SK-N-SH treated with all-trans-retinoic acid at 6 μM for 48 hours (cell line): ENCODE results near the gene CLEC18B.

Experiments used
- ARNTL ChIP-seq: fragments of 450-650 bp; formaldehyde crosslinking; IDR thresholded peaks from 2 replicates; pipeline ENCODE4 v1.5.0; 2020; ENCODE audit warnings: low read depth, mild to moderate bottlenecking, moderate library complexity, borderline replicate concordance
- ISL1 ChIP-seq: fragments of 250-450 bp; sonication (Bioruptor Pico); IDR thresholded peaks from 2 replicates; pipeline ENCODE4 v2.1.2; 2022; ENCODE audit warnings: mild to moderate bottlenecking, moderate library complexity
- PPARA ChIP-seq: fragments of 250-450 bp; sonication (Bioruptor Pico); IDR thresholded peaks from 2 replicates; pipeline ENCODE4 v1.5.0; 2020; ENCODE audit warnings: mild to moderate bottlenecking, borderline replicate concordance
- TCF4 ChIP-seq: fragments of 250-450 bp; sonication (Bioruptor Pico); IDR thresholded peaks from 2 replicates; pipeline ENCODE4 v1.8.0; 2021; ENCODE audit warnings: mild to moderate bottlenecking, moderate library complexity, borderline replicate concordance
- TOX ChIP-seq: fragments of 250-450 bp; sonication (Bioruptor Pico); IDR thresholded peaks from 2 replicates; pipeline ENCODE4 v1.8.0; 2021; ENCODE audit warnings: mild to moderate bottlenecking, moderate library complexity, borderline replicate concordance
- ZC3H10 ChIP-seq: fragments of 250-450 bp; sonication (Bioruptor Pico); IDR thresholded peaks from 2 replicates; pipeline ENCODE4 v1.5.1; 2021; ENCODE audit warnings: mild to moderate bottlenecking, moderate library complexity
- TF ChIP-seq, protein P1 (sequence below): fragments of 250-450 bp; sonication (Bioruptor Pico); IDR thresholded peaks from 2 replicates; pipeline ENCODE4 v1.5.0; 2020; ENCODE audit warnings: mild to moderate bottlenecking, moderate library complexity
- TF ChIP-seq, protein P2 (sequence below): fragments of 250-450 bp; sonication (Bioruptor Pico); IDR thresholded peaks from 2 replicates; pipeline ENCODE4 v1.5.1; 2020; ENCODE audit warnings: low read depth, mild to moderate bottlenecking, moderate library complexity
- TF ChIP-seq, protein P3 (sequence below): fragments of 250-450 bp; sonication (Bioruptor Pico); IDR thresholded peaks from 2 replicates; pipeline ENCODE4 v1.8.0; 2020; ENCODE audit warnings: mild to moderate bottlenecking, moderate library complexity, borderline replicate concordance

DNA sequence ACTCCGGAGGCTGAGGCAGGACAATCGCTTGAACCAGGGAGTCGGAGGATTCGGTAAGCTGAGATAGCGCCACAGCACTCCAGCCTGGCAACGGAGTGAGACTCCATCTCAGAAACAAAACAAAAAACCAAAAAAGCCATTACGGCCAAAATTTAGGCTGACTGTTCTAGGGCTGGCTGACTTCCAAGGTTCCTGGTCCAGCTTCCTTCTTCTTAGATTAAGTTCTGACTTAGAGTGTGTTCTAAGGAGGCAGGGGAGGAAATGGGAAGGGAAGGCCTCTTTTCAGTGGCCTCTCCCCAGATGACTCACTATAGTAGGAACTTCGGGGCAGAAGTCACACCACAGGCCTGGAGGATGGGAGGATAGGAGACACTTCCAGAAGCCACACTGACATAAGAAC is 27.7 kb upstream of the CLEC18B start:
- TF ChIP-seq TCF4 (CRISPR knock-in tag), result no peak
- TF ChIP-seq, protein P1, sequence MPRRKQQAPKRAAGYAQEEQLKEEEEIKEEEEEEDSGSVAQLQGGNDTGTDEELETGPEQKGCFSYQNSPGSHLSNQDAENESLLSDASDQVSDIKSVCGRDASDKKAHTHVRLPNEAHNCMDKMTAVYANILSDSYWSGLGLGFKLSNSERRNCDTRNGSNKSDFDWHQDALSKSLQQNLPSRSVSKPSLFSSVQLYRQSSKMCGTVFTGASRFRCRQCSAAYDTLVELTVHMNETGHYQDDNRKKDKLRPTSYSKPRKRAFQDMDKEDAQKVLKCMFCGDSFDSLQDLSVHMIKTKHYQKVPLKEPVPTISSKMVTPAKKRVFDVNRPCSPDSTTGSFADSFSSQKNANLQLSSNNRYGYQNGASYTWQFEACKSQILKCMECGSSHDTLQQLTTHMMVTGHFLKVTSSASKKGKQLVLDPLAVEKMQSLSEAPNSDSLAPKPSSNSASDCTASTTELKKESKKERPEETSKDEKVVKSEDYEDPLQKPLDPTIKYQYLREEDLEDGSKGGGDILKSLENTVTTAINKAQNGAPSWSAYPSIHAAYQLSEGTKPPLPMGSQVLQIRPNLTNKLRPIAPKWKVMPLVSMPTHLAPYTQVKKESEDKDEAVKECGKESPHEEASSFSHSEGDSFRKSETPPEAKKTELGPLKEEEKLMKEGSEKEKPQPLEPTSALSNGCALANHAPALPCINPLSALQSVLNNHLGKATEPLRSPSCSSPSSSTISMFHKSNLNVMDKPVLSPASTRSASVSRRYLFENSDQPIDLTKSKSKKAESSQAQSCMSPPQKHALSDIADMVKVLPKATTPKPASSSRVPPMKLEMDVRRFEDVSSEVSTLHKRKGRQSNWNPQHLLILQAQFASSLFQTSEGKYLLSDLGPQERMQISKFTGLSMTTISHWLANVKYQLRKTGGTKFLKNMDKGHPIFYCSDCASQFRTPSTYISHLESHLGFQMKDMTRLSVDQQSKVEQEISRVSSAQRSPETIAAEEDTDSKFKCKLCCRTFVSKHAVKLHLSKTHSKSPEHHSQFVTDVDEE (CRISPR knock-in tag), result no peak
- TF ChIP-seq, protein P2, sequence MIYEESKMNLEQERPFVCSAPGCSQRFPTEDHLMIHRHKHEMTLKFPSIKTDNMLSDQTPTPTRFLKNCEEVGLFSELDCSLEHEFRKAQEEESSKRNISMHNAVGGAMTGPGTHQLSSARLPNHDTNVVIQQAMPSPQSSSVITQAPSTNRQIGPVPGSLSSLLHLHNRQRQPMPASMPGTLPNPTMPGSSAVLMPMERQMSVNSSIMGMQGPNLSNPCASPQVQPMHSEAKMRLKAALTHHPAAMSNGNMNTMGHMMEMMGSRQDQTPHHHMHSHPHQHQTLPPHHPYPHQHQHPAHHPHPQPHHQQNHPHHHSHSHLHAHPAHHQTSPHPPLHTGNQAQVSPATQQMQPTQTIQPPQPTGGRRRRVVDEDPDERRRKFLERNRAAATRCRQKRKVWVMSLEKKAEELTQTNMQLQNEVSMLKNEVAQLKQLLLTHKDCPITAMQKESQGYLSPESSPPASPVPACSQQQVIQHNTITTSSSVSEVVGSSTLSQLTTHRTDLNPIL (CRISPR knock-in tag), result no peak
- TF ChIP-seq ISL1 (CRISPR knock-in tag), result no peak
- no peak for TF ChIP-seq ZC3H10 (CRISPR knock-in tag)
- TF ChIP-seq ARNTL (CRISPR knock-in tag), result no peak
- TF ChIP-seq PPARA (CRISPR knock-in tag), result no peak
- TF ChIP-seq, protein P3, sequence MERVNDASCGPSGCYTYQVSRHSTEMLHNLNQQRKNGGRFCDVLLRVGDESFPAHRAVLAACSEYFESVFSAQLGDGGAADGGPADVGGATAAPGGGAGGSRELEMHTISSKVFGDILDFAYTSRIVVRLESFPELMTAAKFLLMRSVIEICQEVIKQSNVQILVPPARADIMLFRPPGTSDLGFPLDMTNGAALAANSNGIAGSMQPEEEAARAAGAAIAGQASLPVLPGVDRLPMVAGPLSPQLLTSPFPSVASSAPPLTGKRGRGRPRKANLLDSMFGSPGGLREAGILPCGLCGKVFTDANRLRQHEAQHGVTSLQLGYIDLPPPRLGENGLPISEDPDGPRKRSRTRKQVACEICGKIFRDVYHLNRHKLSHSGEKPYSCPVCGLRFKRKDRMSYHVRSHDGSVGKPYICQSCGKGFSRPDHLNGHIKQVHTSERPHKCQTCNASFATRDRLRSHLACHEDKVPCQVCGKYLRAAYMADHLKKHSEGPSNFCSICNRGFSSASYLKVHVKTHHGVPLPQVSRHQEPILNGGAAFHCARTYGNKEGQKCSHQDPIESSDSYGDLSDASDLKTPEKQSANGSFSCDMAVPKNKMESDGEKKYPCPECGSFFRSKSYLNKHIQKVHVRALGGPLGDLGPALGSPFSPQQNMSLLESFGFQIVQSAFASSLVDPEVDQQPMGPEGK, result no peak
- TF ChIP-seq TOX (CRISPR knock-in tag), result no peak
